Measurements from ENCODE around the gene CEACAM4. TPM values are rescaled to one million over a fixed set of nuclear protein-coding genes. Genes with fewer than 3 reads are reported as not detected.
"Not testable (repeated sequence)": the region's sequence is repeated elsewhere in the genome, so short reads cannot be mapped to it uniquely, and the experiment has no call there.

The CEACAM4 gene
- not detected in 2 replicates for total RNA-seq (2014; rRNA removed; shearing (Covaris generic))

- DNase-seq (ENCODE audit: low spot score), result no peak
These were observed at the start of gene CEACAM4 for GRCh38 chr19:41626877-41627276. Gene CEACAM4, minus strand, starts transcription at chr19:41627074. Its CDS starts 111 bp downstream, at chr19:41626963.

GRCh38 chr19:41671486-41671885 is 44.6 kb upstream of the CEACAM4 start:
- no peak for DNase-seq (ENCODE audit: low spot score)

- DNase-seq (ENCODE audit: low spot score), result no peak
These were observed 43.9 kb upstream of the CEACAM4 start for GRCh38 chr19:41670755-41671154.

- DNase-seq (ENCODE audit: low spot score), result no peak
These were observed 41.4 kb upstream of the CEACAM4 start for GRCh38 chr19:41668315-41668714.

- DNase-seq (ENCODE audit: low spot score), result no peak
These were observed 39.2 kb upstream of the CEACAM4 start for GRCh38 chr19:41666075-41666474.

GRCh38 chr19:41657157-41657556 is 30.3 kb upstream of the CEACAM4 start:
- DNase-seq (ENCODE audit: low spot score), result no peak

GRCh38 chr19:41656756-41657155 is 29.9 kb upstream of the CEACAM4 start:
- DNase-seq (ENCODE audit: low spot score), result not testable (repeated sequence)

GRCh38 chr19:41652250-41652649 is 25.4 kb upstream of the CEACAM4 start:
- DNase-seq (ENCODE audit: low spot score), result no peak

- no peak for DNase-seq (ENCODE audit: low spot score)
These were observed 23.0 kb upstream of the CEACAM4 start for GRCh38 chr19:41649827-41650226.

GRCh38 chr19:41646589-41647204 is 19.8 kb upstream of the CEACAM4 start:
- DNase-seq (ENCODE audit: low spot score), result no peak

GRCh38 chr19:41641879-41642485 is 15.1 kb upstream of the CEACAM4 start:
- DNase-seq (ENCODE audit: low spot score), result peak; percentile 53

- DNase-seq (ENCODE audit: low spot score), result no peak
These were observed 11.8 kb upstream of the CEACAM4 start for GRCh38 chr19:41638641-41639081.

- DNase-seq (ENCODE audit: low spot score), result no peak
These were observed 10.6 kb upstream of the CEACAM4 start for GRCh38 chr19:41637484-41637883.

- DNase-seq (ENCODE audit: low spot score), result no peak
These were observed 1.2 kb upstream of the CEACAM4 start for GRCh38 chr19:41627966-41628675.

GRCh38 chr19:41626278-41626677 is 596 bp downstream of the CEACAM4 start:
- DNase-seq (ENCODE audit: low spot score), result no peak

- DNase-seq (ENCODE audit: low spot score), result no peak
These were observed 1.9 kb downstream of the CEACAM4 start for GRCh38 chr19:41624937-41625336.

- DNase-seq (ENCODE audit: low spot score), result no peak
These were observed 2.4 kb downstream of the CEACAM4 start for GRCh38 chr19:41624515-41624914.

- no peak for DNase-seq (ENCODE audit: low spot score)
These were observed 3.5 kb downstream of the CEACAM4 start for GRCh38 chr19:41623360-41623759.

GRCh38 chr19:41621654-41622053 is 5.2 kb downstream of the CEACAM4 start:
- DNase-seq (ENCODE audit: low spot score), result no peak

GRCh38 chr19:41621226-41621625 is 5.6 kb downstream of the CEACAM4 start:
- no peak for DNase-seq (ENCODE audit: low spot score)

- no peak for DNase-seq (ENCODE audit: low spot score)
These were observed 6.7 kb downstream of the CEACAM4 start for GRCh38 chr19:41620171-41620570.

- DNase-seq (ENCODE audit: low spot score), result no peak
These were observed 7.8 kb downstream of the CEACAM4 start for GRCh38 chr19:41619018-41619556.
